SH-SY5Y (cell line): ENCODE results near the gene CENPT.

ENCODE experiments used
- GATA2 ChIP-seq: IDR thresholded peaks from 2 replicates; pipeline ENCODE4 v1.6.1; 2011; ENCODE audit warnings: mild to moderate bottlenecking, low read depth, low read length
- GATA3 ChIP-seq: IDR thresholded peaks from 2 replicates; pipeline ENCODE4 v1.6.1; 2011; ENCODE audit warnings: low read depth, mild to moderate bottlenecking, low read length, moderate library complexity

DNA sequence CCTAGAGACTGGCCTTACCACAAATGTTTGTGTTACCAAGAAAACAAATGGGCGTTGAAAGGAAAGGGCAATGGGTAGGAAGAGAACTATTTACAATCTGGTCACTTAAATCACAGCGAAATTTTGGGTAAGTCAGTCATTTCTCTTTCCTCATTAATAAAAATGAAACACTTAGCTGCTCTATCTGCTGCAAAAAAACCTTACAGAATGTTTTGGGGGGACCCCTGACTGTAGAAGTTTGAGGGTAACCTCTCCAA is 1.5 kb downstream of the CENPT start:
- TF ChIP-seq GATA2, result no peak
- TF ChIP-seq GATA3, result no peak
